IMR-90 (cell line): ENCODE results near the gene ACOX3. TPM values are rescaled to one million over a fixed set of nuclear protein-coding genes. Genes with fewer than 3 reads are reported as not detected.
"Not testable (repeated sequence)": the region's sequence is repeated elsewhere in the genome, so short reads cannot be mapped to it uniquely, and the experiment has no call there.

Experiments
- ATAC-seq: fragments of 200-7000 bp; cut with Tn5 transposase; 2 replicates; pipeline ENCODE4 v1.9.1; 2020; ENCODE audit warnings: low read depth, mild to moderate bottlenecking, moderate library complexity
- BruUV-seq: library from RNA; stranded (reverse); fragments of 400-500 nt; replicated peaks from 2 replicates; lab custom pipeline; 2021; lab: Mats Ljungman, UMichigan
- CTCF ChIA-PET: fragments of 300-600 bp; formaldehyde crosslinking; extraction: SDS; loops from one replicate; lab custom pipeline; 2021; ENCODE audit warnings: antibody characterized with exemption; lab: Yijun Ruan, JAX
- POLR2A ChIA-PET: fragments of 300-600 bp; sonication (Branson Sonifier 250); formaldehyde crosslinking; loops from one replicate; lab custom pipeline; 2022; ENCODE audit warnings: antibody characterized with exemption; ENCODE audit not compliant: unreplicated experiment; lab: Charles Lee
- DNase-seq: peaks from one replicate; pipeline ENCODE4 v3.0.0; 2013
- H2AFZ ChIP-seq: replicated peaks from 2 replicates; pipeline ENCODE3; 2013; ENCODE audit warnings: low read length, mild to moderate bottlenecking; ENCODE audit not compliant: poor library complexity
- H2AK5ac ChIP-seq: 2 replicates; pipeline ENCODE4 v1.6.1; 2013; ENCODE audit warnings: low read depth, low read length, inconsistent platforms
- H2AK9ac ChIP-seq: replicated peaks from 2 replicates; pipeline ENCODE3; 2013; ENCODE audit warnings: mild to moderate bottlenecking, low read depth, low read length, moderate library complexity; ENCODE audit not compliant: poor library complexity
- H2BK120ac ChIP-seq: 2 replicates; pipeline ENCODE4 v1.6.1; 2013; ENCODE audit warnings: low read depth, low read length, inconsistent platforms
- H2BK15ac ChIP-seq: 3 replicates; pipeline ENCODE4 v1.6.1; 2013; ENCODE audit warnings: low read depth, low read length, inconsistent platforms
- H2BK20ac ChIP-seq: 2 replicates; pipeline ENCODE4 v1.6.1; 2013; ENCODE audit warnings: low read depth, mild to moderate bottlenecking, inconsistent platforms, low read length, moderate library complexity
- H2BK5ac ChIP-seq: 2 replicates; pipeline ENCODE4 v1.6.1; 2013; ENCODE audit warnings: mild to moderate bottlenecking, low read depth, low read length, inconsistent platforms; ENCODE audit not compliant: poor library complexity, severe bottlenecking
- H3K14ac ChIP-seq: replicated peaks from 2 replicates; pipeline ENCODE4 v1.6.1; 2013; ENCODE audit warnings: low read depth, low read length, inconsistent platforms
- H3K18ac ChIP-seq: 2 replicates; pipeline ENCODE4 v1.6.1; 2013; ENCODE audit warnings: low read depth, low read length, control low read depth
- H3K23ac ChIP-seq: 2 replicates; pipeline ENCODE4 v1.6.1; 2013; ENCODE audit warnings: low read depth, low read length, inconsistent platforms
- H3K27ac ChIP-seq: 2 replicates; pipeline ENCODE4 v1.5.1; 2013; ENCODE audit warnings: mild to moderate bottlenecking, control low read depth, low read length; ENCODE audit not compliant: insufficient read depth
- H3K27me3 ChIP-seq: 2 replicates; pipeline ENCODE4 v1.6.1; 2013; ENCODE audit warnings: low read length; ENCODE audit not compliant: control insufficient read depth, insufficient read depth
- H3K36me3 ChIP-seq: 2 replicates; pipeline ENCODE4 v1.6.1; 2013; ENCODE audit warnings: low read length, mixed read lengths; ENCODE audit not compliant: control insufficient read depth, insufficient read depth
- H3K4ac ChIP-seq: 2 replicates; pipeline ENCODE4 v1.6.1; 2013; ENCODE audit warnings: low read depth, low read length, inconsistent platforms
- H3K4me1 ChIP-seq: 2 replicates; pipeline ENCODE4 v1.6.1; 2013; ENCODE audit warnings: low read length, mixed read lengths; ENCODE audit not compliant: control insufficient read depth, insufficient read depth
- H3K4me2 ChIP-seq: 2 replicates; pipeline ENCODE4 v1.6.1; 2013; ENCODE audit warnings: low read depth, mild to moderate bottlenecking, control low read depth, low read length, moderate library complexity
- H3K4me3 ChIP-seq: 2 replicates; pipeline ENCODE4 v1.5.1; 2013; ENCODE audit warnings: low read depth, mild to moderate bottlenecking, control low read depth, low read length, moderate library complexity; ENCODE audit not compliant: insufficient read depth
- H3K56ac ChIP-seq: 2 replicates; pipeline ENCODE4 v1.6.1; 2013; ENCODE audit warnings: low read length, inconsistent platforms; ENCODE audit not compliant: insufficient read depth; ENCODE audit errors: extremely low read depth
- H3K79me1 ChIP-seq, 2 experiments: 2 replicates each; pipeline ENCODE4 v1.6.1; 2013; ENCODE audit warnings: low read length in 2 of 2, inconsistent platforms in 1 of 2, low read depth in 1 of 2
- H3K9ac ChIP-seq: 2 replicates; pipeline ENCODE4 v1.6.1; 2013; ENCODE audit warnings: low read depth, low read length, control low read depth
- H3K9me1 ChIP-seq: 2 replicates; pipeline ENCODE4 v1.6.1; 2013; ENCODE audit warnings: low read length, inconsistent platforms; ENCODE audit not compliant: insufficient read depth
- H3K9me3 ChIP-seq: 2 replicates; pipeline ENCODE4 v1.6.1; 2013; ENCODE audit warnings: low read length; ENCODE audit not compliant: control insufficient read depth, insufficient read depth
- H4K20me1 ChIP-seq: 2 replicates; pipeline ENCODE4 v1.6.1; 2013; ENCODE audit warnings: low read length, inconsistent platforms; ENCODE audit not compliant: insufficient read depth
- H4K5ac ChIP-seq: 2 replicates; pipeline ENCODE4 v1.6.1; 2013; ENCODE audit warnings: mild to moderate bottlenecking, low read depth, low read length, control low read depth
- H4K8ac ChIP-seq, 2 experiments: 2 replicates each; pipeline ENCODE4 v1.6.1; 2013; ENCODE audit warnings: low read depth in 2 of 2, low read length in 2 of 2, control low read depth in 1 of 2, inconsistent platforms in 1 of 2
- H4K91ac ChIP-seq: 2 replicates; pipeline ENCODE4 v1.6.1; 2013; ENCODE audit warnings: low read depth, low read length, inconsistent platforms; ENCODE audit not compliant: insufficient read depth
- WGBS, 2 experiments: methylation state at CpG; one replicate each; pipeline versions ENCODE4 v1.1.5 to v1.1.7; 2013; ENCODE audit warnings: missing lambda C conversion rate in 2 of 2; ENCODE audit not compliant: insufficient read length in 1 of 2; ENCODE audit errors: extremely low coverage in 2 of 2; 5-methylcytosine and 5-hydroxymethylcytosine counted together
- dilution Hi-C: fragments of 300-500 bp; cut with HindIII; formaldehyde crosslinking; loops from one replicate; pipeline ENCODE4 v1.14.3; 2018; ENCODE audit warnings: low sequenced_read_pairs; ENCODE audit not compliant: unreplicated experiment
- in situ Hi-C: fragments of 300-500 bp; cut with MboI; formaldehyde crosslinking; loops from 3 replicates; pipeline ENCODE4 v1.14.3; 2019; ENCODE audit warnings: low sequenced_read_pairs, inconsistent platforms, mixed read lengths
- intact Hi-C: fragments of 100-400 bp; cut with micrococcal nuclease; formaldehyde crosslinking; loops from 2 replicates; pipeline ENCODE4 v1.10.0; 2022
- polyA plus RNA-seq, 3 experiments: library from polyadenylated mRNA; depleted of rRNA; stranded (reverse); fragments of >200 nt; gene quantifications; 2 replicates each; pipeline ENCODE4 v1.2.3, GENCODE V29; 2012; ENCODE audit warnings: low replicate concordance in 1 of 3
- total RNA-seq: library from RNA; depleted of rRNA; stranded (reverse); fragments of >200 nt; gene quantifications from 2 replicates; pipeline ENCODE4 v1.2.3, GENCODE V29; 2012

Gene ACOX3
- total and polyA plus RNA-seq, 2 of the 4 experiments (the other 2 are of a cell fraction): 15.2 to 25.8 TPM

- H2AK5ac ChIP-seq, H4K20me1 ChIP-seq, H2BK5ac ChIP-seq, H2BK15ac ChIP-seq, H3K36me3 ChIP-seq, H4K91ac ChIP-seq, DNase-seq, H2AFZ ChIP-seq, H3K56ac ChIP-seq, H3K9ac ChIP-seq, POLR2A ChIA-PET, H4K8ac ChIP-seq, H3K4me2 ChIP-seq, dilution Hi-C loops, H3K79me1 ChIP-seq, H2AK9ac ChIP-seq, H3K4ac ChIP-seq, CTCF ChIA-PET, BruUV-seq, H3K9me1 ChIP-seq, in situ Hi-C loops, H3K27ac ChIP-seq, H4K5ac ChIP-seq, intact Hi-C loops, H3K18ac ChIP-seq, ATAC-seq, H2BK20ac ChIP-seq, H3K4me3 ChIP-seq, H3K23ac ChIP-seq, H2BK120ac ChIP-seq, H3K14ac ChIP-seq, H3K9me3 ChIP-seq, H3K4me1 ChIP-seq: not testable (repeated sequence)
- no CpG with 5 or more reads among the region's 11 CpGs for WGBS, 2 experiments
- H3K27me3 ChIP-seq: peaks cover 19% of the 10 kb centered on the region
These were observed 91.3 kb downstream of the ACOX3 start for GRCh38 chr4:8349236-8349635.
